ENCODE results near the gene RPGRIP1. TPM values are rescaled to one million over a fixed set of nuclear protein-coding genes. Genes with fewer than 3 reads are reported as not detected.

The RPGRIP1 gene
- polyA plus RNA-seq, 1 of the 3 experiments (the other 2 are of a cell fraction) = not detected

- H2AFZ ChIP-seq (ENCODE audit: low read depth) = no peak overlapping the region
- no peak for DNase-seq
- peaks cover 100% of the 10 kb centered on the region for H4K20me1 ChIP-seq (ENCODE audit: insufficient read depth)
- peaks cover 38% of the 10 kb centered on the region for H3F3A ChIP-seq (replicated peaks; ENCODE audit: insufficient read depth)
- peaks cover 54 to 86% of the 10 kb centered on the region in 2 experiments for H3K36me3 ChIP-seq (replicated peaks in 1 of 2; ENCODE audit: control insufficient read depth in 1 of 2, insufficient read depth in 2 of 2, low read length in 1 of 2)
- no peak overlapping the region for H3K9ac ChIP-seq
- H3K4me3 ChIP-seq (ENCODE audit: low read depth in 2 of 2, low read length in 1 of 2) = no peak overlapping the region
- no peak overlapping the region for H3K4me2 ChIP-seq
- peaks cover 100% of the 10 kb centered on the region for H3K79me2 ChIP-seq (ENCODE audit: insufficient read depth)
- WGBS (ENCODE audit: low lambda C conversion rate) = 95% methylated on average over 1 of the region's 1 CpG
- H3K27ac ChIP-seq (ENCODE audit: low read depth in 2 of 2, low read length in 1 of 2) = no peak overlapping the region
- no peaks in the 10 kb centered on the region for H3K27me3 ChIP-seq (ENCODE audit: insufficient read depth)
- H3K9me2 ChIP-seq = no peaks in the 10 kb centered on the region
- no peaks in the 10 kb centered on the region for H3K9me3 ChIP-seq
- no peak for TF ChIP-seq USF2 (IDR thresholded peaks at IDR 0.05; ENCODE audit: borderline replicate concordance, low read depth, low read length)
- peaks cover 0 to 10% of the 10 kb centered on the region in 2 experiments; a peak in 3 of 4 replicates for H3K4me1 ChIP-seq (ENCODE audit: control insufficient read depth in 1 of 2, insufficient read depth in 2 of 2, low read depth in 1 of 2, low read length in 1 of 2)
- POLR2A ChIA-PET = interaction anchor here (0.5 kb wide), 1 partner anchor 16 kb away, joined by 3 read pairs; no protein-coding TSS in a partner anchor
- CTCF ChIA-PET = no interaction called here
Measured at GRCh38 chr14:21248338-21248737, 31.5 kb upstream of the RPGRIP1 start.

GRCh38 chr14:21248739-21249411 lies 31.0 kb upstream of the RPGRIP1 start:
- Histone ChIP-seq H3K4me1 (ENCODE audit: control insufficient read depth in 1 of 2, insufficient read depth in 2 of 2, low read depth in 1 of 2, low read length in 1 of 2) (peaks cover 0 to 10% of the 10 kb centered on the region in 2 experiments; a peak in 3 of 4 replicates), H3K27me3 (ENCODE audit: insufficient read depth) (no peaks in the 10 kb centered on the region), H3F3A (replicated peaks; ENCODE audit: insufficient read depth) (peaks cover 38% of the 10 kb centered on the region), H4K20me1 (ENCODE audit: insufficient read depth) (peaks cover 100% of the 10 kb centered on the region), H3K9ac (no peak overlapping the region), H3K36me3 (replicated peaks in 1 of 2; ENCODE audit: control insufficient read depth in 1 of 2, insufficient read depth in 2 of 2, low read length in 1 of 2) (peaks cover 51 to 85% of the 10 kb centered on the region in 2 experiments), H3K4me2 (no peak overlapping the region), H3K4me3 (ENCODE audit: low read depth in 2 of 2, low read length in 1 of 2) (no peak overlapping the region), H3K9me2 (no peaks in the 10 kb centered on the region), H3K9me3 (no peaks in the 10 kb centered on the region), H2AFZ (ENCODE audit: low read depth) (no peak overlapping the region), H3K27ac (ENCODE audit: low read depth in 2 of 2, low read length in 1 of 2) (no peak overlapping the region), H3K79me2 (ENCODE audit: insufficient read depth) (peaks cover 100% of the 10 kb centered on the region)
- CTCF ChIA-PET = no interaction called here
- DNase-seq = no peak
- POLR2A ChIA-PET = no interaction called here
- TF ChIP-seq IRF3 (IDR thresholded peaks at IDR 0.05; ENCODE audit: low read depth, low read length) (no peak), CHD2 (IDR thresholded peaks at IDR 0.05; ENCODE audit: low read length, partially characterized antibody) (no peak), SIN3A (IDR thresholded peaks at IDR 0.05; ENCODE audit: borderline replicate concordance, low read depth, low read length) (no peak), JUND (IDR thresholded peaks at IDR 0.05) (no peak), TCF12 (IDR thresholded peaks at IDR 0.05) (no peak), MEF2A (IDR thresholded peaks at IDR 0.05; ENCODE audit: borderline replicate concordance, low read depth) (no peak), USF2 (IDR thresholded peaks at IDR 0.05; ENCODE audit: borderline replicate concordance, low read depth, low read length) (no peak)
- WGBS (ENCODE audit: low lambda C conversion rate) = 93% methylated on average over 8 of the region's 8 CpGs

All from SK-N-SH (cell line).